ENCODE measurements around the gene NTN1. TPM values are rescaled to one million over a fixed set of nuclear protein-coding genes. Genes with fewer than 3 reads are reported as not detected.

The NTN1 gene
- total and polyA plus RNA-seq, 2 of the 4 experiments (the other 2 are of a cell fraction), result under 0.01 to 0.07 TPM

- no peak overlapping the region for H4K5ac ChIP-seq (ENCODE audit: low read depth, low read length)
- no peak overlapping the region for H2AFZ ChIP-seq (replicated peaks; ENCODE audit: low read length, poor library complexity)
- no peaks in the 10 kb centered on the region for H3K79me1 ChIP-seq (ENCODE audit: low read depth in 1 of 2, low read length in 2 of 2)
- H3K27ac ChIP-seq (ENCODE audit: insufficient read depth, low read length), result no peak overlapping the region
- intact Hi-C loops (cut with micrococcal nuclease), result no loop called here
- H4K8ac ChIP-seq (ENCODE audit: low read depth in 2 of 2, low read length in 2 of 2), result no peak overlapping the region
- H3K36me3 ChIP-seq (ENCODE audit: control insufficient read depth, insufficient read depth, low read length), result no peaks in the 10 kb centered on the region
- no peak overlapping the region for H3K4me2 ChIP-seq (ENCODE audit: low read depth, low read length)
- ChIA-PET CTCF (no interaction called here), POLR2A (ENCODE audit: unreplicated experiment) (no interaction called here)
- peaks cover 4% of the 10 kb centered on the region; the same call in 1 of the 2 replicates for H3K4me1 ChIP-seq (ENCODE audit: control insufficient read depth, insufficient read depth, low read length)
- H4K20me1 ChIP-seq (ENCODE audit: insufficient read depth, low read length), result no peaks in the 10 kb centered on the region
- H2BK20ac ChIP-seq (ENCODE audit: low read depth, low read length), result no peak overlapping the region
- ATAC-seq (ENCODE audit: low read depth) (no peak), DNase-seq (no peak)
- no peak overlapping the region for H3K18ac ChIP-seq (ENCODE audit: low read depth, low read length)
- H2BK15ac ChIP-seq (ENCODE audit: low read depth, low read length), result no peak overlapping the region
- H3K9ac ChIP-seq (ENCODE audit: low read depth, low read length), result no peak overlapping the region
- no peak overlapping the region for H2AK5ac ChIP-seq (ENCODE audit: low read depth, low read length)
- H3K14ac ChIP-seq (replicated peaks; ENCODE audit: low read depth, low read length), result no peak overlapping the region
- no peak for TF ChIP-seq MAFK (IDR thresholded peaks at IDR 0.05; ENCODE audit: low read depth, low read length)
- TF ChIP-seq POLR2A (IDR thresholded peaks at IDR 0.05; ENCODE audit: low read depth, low read length), result no peak
- TF ChIP-seq USF2 (IDR thresholded peaks at IDR 0.05; ENCODE audit: low read depth, low read length), result no peak
- TF ChIP-seq CHD1 (IDR thresholded peaks at IDR 0.05; ENCODE audit: low read depth, low read length), result no peak
- no peak for TF ChIP-seq CEBPB (IDR thresholded peaks at IDR 0.05; ENCODE audit: low read depth, low read length)
- TF ChIP-seq RCOR1 (IDR thresholded peaks at IDR 0.05; ENCODE audit: insufficient replicate concordance, low read length), result no peak
- TF ChIP-seq BHLHE40 (IDR thresholded peaks at IDR 0.05; ENCODE audit: low read depth, low read length), result no peak
- TF ChIP-seq SMC3 (IDR thresholded peaks at IDR 0.05; ENCODE audit: low read depth, low read length), result no peak
- TF ChIP-seq CTCF (conservative IDR thresholded peaks at IDR 0.05; ENCODE audit: low read depth, low read length), result no peak
- no peak for TF ChIP-seq ELK1 (IDR thresholded peaks at IDR 0.05; ENCODE audit: borderline replicate concordance, low read depth, low read length)
- TF ChIP-seq RFX5 (IDR thresholded peaks at IDR 0.05; ENCODE audit: low read depth, low read length), result no peak
- no peak for TF ChIP-seq MAZ (IDR thresholded peaks at IDR 0.05; ENCODE audit: borderline replicate concordance, low read depth, low read length)
- TF ChIP-seq NFE2L2 (IDR thresholded peaks at IDR 0.05; ENCODE audit: low read depth, low read length), result no peak
- TF ChIP-seq FOS (IDR thresholded peaks at IDR 0.05; ENCODE audit: low read depth, low read length), result no peak
- TF ChIP-seq RAD21 (IDR thresholded peaks at IDR 0.05; ENCODE audit: low read length), result no peak
- TF ChIP-seq MXI1 (IDR thresholded peaks at IDR 0.05; ENCODE audit: borderline replicate concordance, low read depth, low read length), result no peak
- H3K4ac ChIP-seq (ENCODE audit: low read depth, low read length), result no peak overlapping the region
- H2AK9ac ChIP-seq (replicated peaks; ENCODE audit: low read depth, low read length, poor library complexity), result no peak overlapping the region
- dilution Hi-C loops (cut with HindIII; ENCODE audit: low sequenced_read_pairs, unreplicated experiment), result no loop called here
- no peak overlapping the region for H4K91ac ChIP-seq (ENCODE audit: insufficient read depth, low read depth, low read length)
- no CpG with 5 or more reads among the region's 4 CpGs for WGBS, 2 experiments (ENCODE audit: extremely low coverage in 2 of 2, insufficient read length in 1 of 2)
- no peak overlapping the region for H2BK5ac ChIP-seq (ENCODE audit: low read depth, low read length, poor library complexity, severe bottlenecking)
- H3K23ac ChIP-seq (ENCODE audit: low read depth, low read length), result no peak overlapping the region
- no peaks in the 10 kb centered on the region for H3K9me1 ChIP-seq (ENCODE audit: insufficient read depth, low read length)
- no peaks in the 10 kb centered on the region for H3K27me3 ChIP-seq (ENCODE audit: control insufficient read depth, insufficient read depth, low read length)
- in situ Hi-C loops (cut with MboI; ENCODE audit: low sequenced_read_pairs), result no loop called here
- BruUV-seq (replicated peaks), result no TSS peak
- H3K9me3 ChIP-seq (ENCODE audit: control insufficient read depth, insufficient read depth, low read length), result no peaks in the 10 kb centered on the region
- H3K56ac ChIP-seq (ENCODE audit: extremely low read depth, insufficient read depth, low read length), result no peak overlapping the region
- H2BK120ac ChIP-seq (ENCODE audit: low read depth, low read length), result no peak overlapping the region
- no peak overlapping the region for H3K4me3 ChIP-seq (ENCODE audit: insufficient read depth, low read depth, low read length)
These were observed 263.6 kb downstream of the NTN1 start for GRCh38 chr17:9284884-9285283.
